AG04449 (cell line): ENCODE results near the gene LACTBL1.
"Not testable (repeated sequence)": the region's sequence is repeated elsewhere in the genome, so short reads cannot be mapped to it uniquely, and the experiment has no call there.

Experiments
- CTCF ChIA-PET: fragments of 350-600 bp; formaldehyde crosslinking; extraction: SDS; loops from one replicate; lab custom pipeline; 2021; ENCODE audit warnings: antibody characterized with exemption; lab: Yijun Ruan, JAX
- POLR2A ChIA-PET: fragments of 400-600, 350-600 bp; formaldehyde crosslinking; extraction: SDS; loops from one replicate; lab custom pipeline; 2020; ENCODE audit warnings: antibody characterized with exemption, inconsistent platforms; lab: Yijun Ruan, JAX
- DNase-seq: peaks from one replicate; pipeline ENCODE4 v3.0.0-alpha.2; 2010; ENCODE audit warnings: low read depth, low spot score
- H3K4me3 ChIP-seq: 2 replicates; pipeline ENCODE4 v1.5.1; 2011; ENCODE audit warnings: low read depth, mild to moderate bottlenecking, control low read depth, low read length
- TF ChIP-seq, protein P1 (sequence below): IDR thresholded peaks from one replicate; pipeline ENCODE4 v1.5.1; 2011; ENCODE audit warnings: mild to moderate bottlenecking, moderate library complexity, low read length, control low read depth, inconsistent platforms; ENCODE audit not compliant: insufficient read depth; ENCODE audit errors: missing control alignments

LACTBL1 gene

DNA sequence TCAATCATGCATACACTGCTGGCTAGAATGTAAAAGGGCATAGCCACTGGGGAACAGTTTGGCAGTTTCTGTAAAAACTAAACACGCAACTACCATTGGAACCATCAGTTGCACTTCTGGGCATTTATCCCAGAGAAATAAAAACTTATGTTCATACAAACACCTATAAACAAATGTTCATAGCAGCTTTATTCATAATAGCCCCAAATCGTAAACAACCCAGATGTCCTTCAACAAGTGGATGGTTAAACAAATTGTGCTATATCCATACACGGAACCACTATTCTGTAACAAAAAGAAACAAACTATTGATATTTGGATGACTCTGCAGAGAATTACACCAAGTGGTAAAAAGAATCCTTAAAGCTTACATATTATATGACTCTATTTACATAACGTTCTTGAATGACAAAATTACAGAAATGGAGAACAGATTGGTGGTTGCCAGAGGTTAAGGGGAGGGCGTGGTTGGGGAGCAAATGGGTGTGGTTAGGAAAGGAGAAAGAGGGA, 22.8 kb downstream of the LACTBL1 start:
- DNase-seq = no peak
- TF ChIP-seq, protein P1, sequence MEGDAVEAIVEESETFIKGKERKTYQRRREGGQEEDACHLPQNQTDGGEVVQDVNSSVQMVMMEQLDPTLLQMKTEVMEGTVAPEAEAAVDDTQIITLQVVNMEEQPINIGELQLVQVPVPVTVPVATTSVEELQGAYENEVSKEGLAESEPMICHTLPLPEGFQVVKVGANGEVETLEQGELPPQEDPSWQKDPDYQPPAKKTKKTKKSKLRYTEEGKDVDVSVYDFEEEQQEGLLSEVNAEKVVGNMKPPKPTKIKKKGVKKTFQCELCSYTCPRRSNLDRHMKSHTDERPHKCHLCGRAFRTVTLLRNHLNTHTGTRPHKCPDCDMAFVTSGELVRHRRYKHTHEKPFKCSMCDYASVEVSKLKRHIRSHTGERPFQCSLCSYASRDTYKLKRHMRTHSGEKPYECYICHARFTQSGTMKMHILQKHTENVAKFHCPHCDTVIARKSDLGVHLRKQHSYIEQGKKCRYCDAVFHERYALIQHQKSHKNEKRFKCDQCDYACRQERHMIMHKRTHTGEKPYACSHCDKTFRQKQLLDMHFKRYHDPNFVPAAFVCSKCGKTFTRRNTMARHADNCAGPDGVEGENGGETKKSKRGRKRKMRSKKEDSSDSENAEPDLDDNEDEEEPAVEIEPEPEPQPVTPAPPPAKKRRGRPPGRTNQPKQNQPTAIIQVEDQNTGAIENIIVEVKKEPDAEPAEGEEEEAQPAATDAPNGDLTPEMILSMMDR = no peak
- no peak overlapping the region for H3K4me3 ChIP-seq
- CTCF ChIA-PET = interaction anchor here (0.6 to 2.8 kb wide), 6 partner anchors 10 to 47 kb away, joined by 3 to 13 read pairs (median 4); no protein-coding TSS in a partner anchor
- POLR2A ChIA-PET = no interaction called here

DNA sequence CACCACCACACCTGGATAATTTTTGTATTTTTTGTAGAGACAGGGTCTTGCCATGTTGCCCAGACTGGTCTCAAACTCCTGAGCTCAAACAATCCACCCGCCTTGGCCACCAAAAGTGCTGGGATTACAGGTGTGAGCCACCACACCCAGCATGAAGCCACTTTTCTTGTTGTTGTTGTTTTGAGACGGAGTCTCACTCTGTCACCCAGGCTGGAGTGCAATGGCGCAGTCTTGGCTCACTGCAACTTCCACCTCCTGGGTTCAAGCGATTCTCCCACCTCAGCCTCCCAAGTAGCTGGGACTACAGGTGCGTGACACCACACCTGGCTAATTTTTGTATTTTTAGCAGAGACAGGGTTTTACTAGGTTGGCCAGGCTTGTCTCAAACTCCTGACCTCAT, 27.5 kb downstream of the LACTBL1 start:
- CTCF ChIA-PET = interaction anchor here (1.4 to 1.8 kb wide), 2 partner anchors 9 to 303 kb away, joined by 3 to 4 read pairs; no protein-coding TSS in a partner anchor
- POLR2A ChIA-PET, H3K4me3 ChIP-seq, DNase-seq: not testable (repeated sequence)

DNA sequence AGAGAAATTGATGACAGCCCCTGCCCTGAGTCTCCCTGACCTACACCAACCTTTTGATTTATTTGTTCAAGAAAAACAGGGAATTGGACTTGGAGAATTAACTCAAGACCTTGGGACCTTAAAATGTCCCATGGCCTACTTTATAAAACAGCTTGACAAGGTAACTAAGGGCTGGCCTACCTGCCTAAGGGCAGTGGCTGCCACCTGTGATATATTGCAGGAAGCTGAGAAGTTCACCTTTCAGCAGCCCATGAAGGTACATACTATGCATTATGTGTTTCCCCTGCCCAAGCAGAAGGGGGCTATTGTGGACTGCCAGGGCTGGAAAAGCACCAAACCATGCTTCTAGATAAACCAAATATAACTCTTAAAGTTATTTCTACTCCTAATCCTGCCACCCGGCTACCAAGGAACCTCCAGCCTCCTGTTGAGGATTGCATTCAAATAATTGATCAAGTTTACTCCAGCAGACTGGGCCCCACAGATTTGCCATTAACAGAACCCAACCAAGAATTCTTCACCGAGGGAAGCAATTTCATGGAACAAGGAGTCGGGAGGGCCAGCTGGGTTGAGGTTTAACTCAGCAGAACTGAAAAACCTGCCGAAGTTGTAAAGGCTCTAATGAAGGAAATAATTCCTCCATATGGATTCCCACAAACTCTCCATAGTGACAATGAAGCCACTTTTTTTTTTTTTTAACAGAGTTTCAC, 28.2 kb downstream of the LACTBL1 start:
- ChIA-PET POLR2A (no interaction called here), CTCF (interaction anchor here (0.9 to 1.8 kb wide), 2 partner anchors 8 to 19 kb away, joined by 4 to 5 read pairs; no protein-coding TSS in a partner anchor)
- TF ChIP-seq, protein P1 = no peak
- no peak overlapping the region for H3K4me3 ChIP-seq
- DNase-seq = no peak

DNA sequence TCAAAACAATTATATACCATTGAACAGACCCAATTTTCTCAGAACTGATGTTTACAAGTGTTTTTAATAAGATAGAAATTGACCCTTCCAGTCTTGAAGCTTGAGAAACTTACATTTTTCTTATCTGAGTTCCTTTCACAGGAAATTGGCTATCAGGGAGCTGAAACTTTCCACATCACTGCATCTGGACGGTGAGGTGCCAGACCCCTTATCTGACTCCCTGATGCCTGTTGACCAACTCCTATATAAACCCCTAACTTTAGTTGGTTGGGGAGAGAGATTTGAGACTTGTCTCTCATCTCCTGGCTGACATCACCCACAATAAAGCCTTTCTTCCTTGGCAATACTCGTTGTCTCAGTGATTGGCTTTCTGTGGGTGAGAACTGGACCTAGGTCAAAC, 31.4 kb downstream of the LACTBL1 start:
- POLR2A ChIA-PET = no interaction called here
- CTCF ChIA-PET = interaction anchor here (1.7 kb wide), 1 partner anchor 24 kb away, joined by 4 read pairs; no protein-coding TSS in a partner anchor
- no peak overlapping the region for H3K4me3 ChIP-seq
- TF ChIP-seq, protein P1 = no peak
- no peak for DNase-seq

DNA sequence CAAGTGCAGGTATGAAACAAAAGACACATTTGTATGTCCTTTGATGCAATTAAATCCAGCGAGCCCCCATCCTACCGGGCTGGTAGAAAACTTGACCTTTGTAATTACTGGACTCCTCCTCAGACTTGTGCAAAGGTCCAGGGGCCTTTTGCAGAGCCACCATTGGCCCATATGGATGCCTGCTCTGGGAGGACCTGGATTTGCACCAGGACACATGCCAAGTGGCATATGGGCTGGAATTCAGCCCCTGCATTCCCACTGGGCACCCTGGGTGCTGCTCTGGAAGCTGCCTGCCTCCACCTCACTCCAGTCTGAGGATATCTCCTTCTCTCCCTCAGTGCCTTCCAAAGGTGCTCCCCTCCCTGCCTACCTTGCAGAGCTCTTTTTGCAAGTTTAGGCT, 36.0 kb downstream of the LACTBL1 start:
- ChIA-PET POLR2A (no interaction called here), CTCF (interaction anchor here (1.0 to 11.3 kb wide), 5 partner anchors 9 to 265 kb away, joined by 3 to 307 read pairs (median 4); no protein-coding TSS in a partner anchor)
- no peak for DNase-seq
- TF ChIP-seq, protein P1 = no peak
- H3K4me3 ChIP-seq = no peak overlapping the region

DNA sequence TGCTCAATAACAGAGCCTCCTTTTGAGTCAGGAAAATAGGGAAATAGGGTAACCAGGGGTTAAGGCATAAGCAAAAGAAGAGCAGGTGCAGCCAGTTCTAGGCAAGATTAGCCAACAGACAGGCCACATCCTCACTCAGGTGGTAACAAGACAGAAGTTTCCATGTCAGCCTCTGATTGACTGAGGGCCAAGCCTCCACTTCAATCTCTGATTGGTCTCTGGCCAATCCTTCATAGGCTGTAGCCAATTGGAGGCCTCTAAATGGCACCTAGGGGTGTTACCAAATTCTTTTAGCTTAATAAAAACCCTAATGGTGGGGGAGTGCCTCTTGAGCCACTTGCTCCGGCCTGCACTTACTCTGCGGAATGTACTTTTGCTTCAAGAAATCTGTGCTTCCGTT, 37.2 kb downstream of the LACTBL1 start:
- CTCF ChIA-PET = interaction anchor here (0.9 to 11.3 kb wide), 4 partner anchors 231 to 515 kb away, joined by 3 to 307 read pairs (median 4); no protein-coding TSS in a partner anchor
- POLR2A ChIA-PET = no interaction called here
- no peak for DNase-seq
- no peak overlapping the region for H3K4me3 ChIP-seq
- TF ChIP-seq, protein P1 = no peak
